ENCODE measurements around the gene STRN4.

Gene STRN4

DNA sequence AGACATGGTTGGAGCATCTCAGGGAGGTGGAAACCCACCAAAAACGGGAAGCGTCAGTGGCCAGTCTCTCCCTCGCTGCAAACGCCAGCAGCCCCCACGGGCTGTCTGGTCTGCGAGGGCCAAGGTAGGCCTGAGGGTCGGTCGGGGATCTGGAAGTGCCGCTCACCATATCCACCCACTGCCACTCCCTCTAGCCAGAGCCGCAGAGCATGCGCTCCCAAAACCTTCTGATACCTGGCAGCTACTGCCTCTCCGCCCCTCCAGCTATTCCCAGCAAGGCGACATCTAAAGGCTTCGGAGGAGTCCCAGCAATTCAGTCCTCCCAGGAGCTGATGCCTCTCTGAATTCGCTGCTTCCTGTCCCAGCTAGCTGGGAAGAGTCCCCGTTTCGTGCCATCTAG, 4.8 kb downstream of the STRN4 start:
- no peak for DNase-seq

DNA sequence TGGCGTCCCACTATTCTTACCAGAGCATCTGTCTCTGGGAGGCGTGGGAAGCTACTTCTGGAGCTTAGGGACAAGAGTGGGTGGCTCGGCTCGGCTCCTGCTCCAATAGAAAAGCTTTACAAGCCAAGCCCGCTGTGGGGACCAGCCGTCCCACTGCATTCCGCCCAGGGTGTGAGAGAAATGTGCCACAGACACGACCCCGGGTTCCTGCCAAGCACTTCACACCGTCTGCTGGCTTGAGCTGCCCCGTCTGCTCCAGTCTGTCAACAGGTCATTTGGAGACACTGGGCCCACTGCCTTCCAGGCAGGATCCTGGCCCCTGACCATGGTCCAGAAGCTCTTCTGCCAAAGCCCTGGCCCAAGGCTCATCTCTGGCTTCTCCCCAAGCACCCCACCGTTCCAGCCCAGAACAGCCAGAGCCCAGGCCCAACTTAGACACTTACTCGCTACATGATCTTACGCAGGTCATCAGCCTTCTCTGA, 6.9 kb downstream of the STRN4 start:
- no peak for DNase-seq

DNA sequence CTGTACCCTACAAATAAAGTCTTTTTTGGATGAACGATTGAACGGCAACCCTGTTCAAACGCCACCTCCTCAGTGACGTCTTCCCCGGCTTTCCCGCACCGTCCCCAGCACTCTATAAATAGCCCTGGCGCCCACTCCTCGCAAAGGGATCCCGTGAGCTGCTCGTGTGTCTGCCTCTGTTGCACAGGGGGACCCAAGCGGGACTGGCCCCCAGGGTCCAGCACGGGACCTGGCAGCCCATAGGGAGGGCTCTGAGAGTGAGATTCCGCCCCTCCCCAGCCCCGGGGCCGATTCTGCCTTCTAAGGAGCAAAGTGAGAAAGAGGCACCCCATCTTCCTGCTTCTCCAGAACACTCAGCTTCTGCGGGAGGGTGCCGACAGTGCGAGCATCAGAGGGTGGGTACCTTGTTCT, 8.5 kb downstream of the STRN4 start:
- DNase-seq: no peak

- DNase-seq: no peak
Measured at GRCh38 chr19:46737298-46737654, 9.0 kb downstream of the STRN4 start.

- DNase-seq: no peak
Measured at GRCh38 chr19:46736531-46737297, 9.5 kb downstream of the STRN4 start.

GRCh38 chr19:46733690-46734292, 12.5 kb downstream of the STRN4 start:
- no peak for DNase-seq

GRCh38 chr19:46732966-46733689, 13.1 kb downstream of the STRN4 start:
- no peak for DNase-seq

DNA sequence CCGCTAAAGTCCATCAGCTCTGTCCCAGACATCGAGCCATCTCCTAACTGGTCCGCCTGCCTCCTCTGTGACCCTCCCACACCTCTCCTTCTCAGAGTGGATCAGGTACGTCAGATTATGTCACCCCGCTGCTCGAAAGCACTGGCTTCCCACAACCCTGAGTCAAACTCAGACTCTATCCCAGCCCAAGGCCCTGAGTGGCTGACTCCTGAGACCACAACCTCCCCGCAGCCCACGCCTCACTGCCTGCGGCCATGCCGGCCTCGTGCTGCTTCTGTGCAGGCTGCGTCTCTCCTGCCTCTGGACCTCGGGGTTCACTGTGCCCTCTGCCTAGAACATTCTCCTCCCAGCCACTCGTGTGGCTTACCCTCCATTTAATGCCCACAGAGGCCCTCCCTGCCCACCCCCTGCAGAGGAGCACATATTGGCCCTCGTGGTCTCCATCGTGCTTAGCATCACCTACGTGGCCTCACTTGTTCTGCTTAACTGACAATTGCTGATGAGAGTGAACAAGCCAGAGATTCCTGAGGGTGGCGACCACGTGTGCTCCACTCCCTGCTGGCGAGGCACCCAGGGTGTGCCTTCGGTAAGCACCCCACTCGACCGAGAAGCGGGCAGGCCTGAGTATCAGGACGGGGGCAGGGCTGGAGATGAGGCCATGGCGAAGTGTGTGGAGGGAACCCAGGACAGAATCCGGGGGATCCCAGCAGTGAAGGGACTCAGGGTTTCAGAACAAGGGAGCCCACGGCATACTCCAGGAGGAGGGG, 13.9 kb downstream of the STRN4 start:
- no peak for DNase-seq

GRCh38 chr19:46731584-46731983, 14.7 kb downstream of the STRN4 start:
- DNase-seq: no peak

GRCh38 chr19:46731007-46731501, 15.2 kb downstream of the STRN4 start:
- no peak for DNase-seq

- no peak for DNase-seq
Measured at GRCh38 chr19:46730595-46730994, 15.7 kb downstream of the STRN4 start.

- DNase-seq: no peak
Measured at GRCh38 chr19:46730187-46730586, 16.1 kb downstream of the STRN4 start.

GRCh38 chr19:46729696-46730095, 16.6 kb downstream of the STRN4 start:
- no peak for DNase-seq

DNA sequence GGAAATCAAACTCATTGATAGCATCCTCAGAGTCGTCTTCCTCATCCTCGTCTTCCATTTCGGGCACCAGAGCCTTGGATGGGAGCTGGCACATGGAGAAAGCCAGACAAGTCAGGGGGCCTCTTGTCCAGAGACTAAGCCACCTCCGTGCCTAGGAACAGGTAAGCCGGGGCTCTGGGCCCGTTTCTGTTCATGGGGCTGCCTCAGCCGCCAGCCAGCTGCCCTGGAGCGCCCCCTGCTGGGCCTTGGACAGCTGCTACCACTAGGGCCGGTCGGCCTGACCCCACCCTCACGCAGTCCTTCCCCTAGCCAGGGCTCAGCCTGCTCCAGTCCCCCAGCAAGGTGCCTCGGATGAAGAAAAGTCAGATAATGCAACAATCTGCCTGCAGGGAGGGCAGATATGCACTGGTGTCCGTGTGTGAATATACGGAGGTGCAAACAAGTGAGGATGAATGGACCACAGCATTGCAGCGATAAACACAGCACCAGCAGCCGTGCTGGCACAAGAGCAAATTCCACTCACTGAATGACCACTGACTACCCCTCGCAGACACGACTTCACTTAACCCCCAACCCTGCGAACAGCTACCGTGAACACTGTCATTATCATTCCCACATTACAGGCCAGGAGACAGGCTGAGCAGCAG, 17.4 kb downstream of the STRN4 start:
- no peak for DNase-seq

- DNase-seq: no peak
Measured at GRCh38 chr19:46728208-46728607, 18.0 kb downstream of the STRN4 start.

- no peak for DNase-seq
Measured at GRCh38 chr19:46727757-46728156, 18.5 kb downstream of the STRN4 start.

- DNase-seq: no peak
Measured at GRCh38 chr19:46726971-46727501, 19.2 kb downstream of the STRN4 start.

GRCh38 chr19:46726551-46726950, 19.7 kb downstream of the STRN4 start:
- no peak for DNase-seq

DNA sequence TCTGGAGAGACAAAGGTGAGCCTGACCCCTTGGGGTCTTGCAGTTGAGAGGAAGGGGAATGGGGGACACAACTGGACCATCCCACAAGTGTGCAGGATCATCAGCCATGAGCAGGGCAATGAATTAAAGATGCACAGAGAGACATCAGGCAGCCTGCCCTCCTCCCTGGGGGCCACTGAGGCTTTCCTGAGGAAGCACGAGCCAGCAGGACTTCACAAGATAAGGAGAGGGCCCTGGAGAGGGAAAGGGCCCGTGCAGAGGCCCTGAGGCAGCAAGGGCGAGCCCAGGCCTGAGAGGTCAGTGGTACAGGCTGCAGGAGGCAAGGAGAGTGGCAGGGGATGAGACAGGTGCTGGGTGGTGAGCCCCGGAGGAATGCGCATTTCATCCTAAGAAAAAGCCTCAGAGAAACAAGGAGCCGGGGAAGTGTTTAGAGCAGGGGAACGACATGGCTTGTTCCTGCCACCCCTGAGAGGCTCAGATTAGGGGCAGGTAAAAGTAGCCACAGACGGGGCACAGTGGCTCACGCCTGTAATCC, 20.3 kb downstream of the STRN4 start:
- no peak for DNase-seq

- no peak for DNase-seq
Measured at GRCh38 chr19:46725036-46725820, 21.0 kb downstream of the STRN4 start.

DNA sequence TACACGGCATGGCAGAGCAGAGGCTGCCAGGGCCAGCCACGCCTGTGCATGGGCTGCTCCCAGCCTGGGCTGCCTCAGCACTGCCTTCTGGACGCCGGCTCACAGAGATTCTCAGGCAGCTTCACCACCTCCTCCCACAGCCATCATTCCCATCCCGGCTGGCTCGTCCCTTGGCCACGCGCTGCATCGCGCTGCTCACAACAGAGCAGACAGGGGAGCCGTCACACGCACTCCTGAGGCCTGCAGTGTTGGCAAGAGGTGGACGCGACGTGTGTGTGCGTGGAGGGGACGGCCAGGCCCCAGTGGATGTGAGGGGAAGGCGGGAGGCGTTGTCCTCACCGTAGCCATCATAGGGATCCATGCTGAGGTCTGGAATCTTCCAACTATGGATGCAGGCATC, 21.8 kb downstream of the STRN4 start:
- DNase-seq: no peak
